IMR-90 (cell line): ENCODE data around the gene ABTB2. TPM values are rescaled to one million over a fixed set of nuclear protein-coding genes. Genes with fewer than 3 reads are reported as not detected.

Experiments used
- ATAC-seq: fragments of 200-7000 bp; cut with Tn5 transposase; 2 replicates; pipeline ENCODE4 v1.9.1; 2020; ENCODE audit warnings: low read depth, mild to moderate bottlenecking, moderate library complexity
- BruUV-seq: library from RNA; stranded (reverse); fragments of 400-500 nt; replicated peaks from 2 replicates; lab custom pipeline; 2021; lab: Mats Ljungman, UMichigan
- CTCF ChIA-PET: fragments of 300-600 bp; formaldehyde crosslinking; extraction: SDS; loops from one replicate; lab custom pipeline; 2021; ENCODE audit warnings: antibody characterized with exemption; lab: Yijun Ruan, JAX
- POLR2A ChIA-PET: fragments of 300-600 bp; sonication (Branson Sonifier 250); formaldehyde crosslinking; loops from one replicate; lab custom pipeline; 2022; ENCODE audit warnings: antibody characterized with exemption; ENCODE audit not compliant: unreplicated experiment; lab: Charles Lee
- DNase-seq: peaks from one replicate; pipeline ENCODE4 v3.0.0; 2013
- H2AFZ ChIP-seq: replicated peaks from 2 replicates; pipeline ENCODE3; 2013; ENCODE audit warnings: low read length, mild to moderate bottlenecking; ENCODE audit not compliant: poor library complexity
- H2AK5ac ChIP-seq: 2 replicates; pipeline ENCODE4 v1.6.1; 2013; ENCODE audit warnings: low read depth, low read length, inconsistent platforms
- H2AK9ac ChIP-seq: replicated peaks from 2 replicates; pipeline ENCODE3; 2013; ENCODE audit warnings: mild to moderate bottlenecking, low read depth, low read length, moderate library complexity; ENCODE audit not compliant: poor library complexity
- H2BK120ac ChIP-seq: 2 replicates; pipeline ENCODE4 v1.6.1; 2013; ENCODE audit warnings: low read depth, low read length, inconsistent platforms
- H2BK15ac ChIP-seq: 3 replicates; pipeline ENCODE4 v1.6.1; 2013; ENCODE audit warnings: low read depth, low read length, inconsistent platforms
- H2BK20ac ChIP-seq: 2 replicates; pipeline ENCODE4 v1.6.1; 2013; ENCODE audit warnings: low read depth, mild to moderate bottlenecking, inconsistent platforms, low read length, moderate library complexity
- H2BK5ac ChIP-seq: 2 replicates; pipeline ENCODE4 v1.6.1; 2013; ENCODE audit warnings: mild to moderate bottlenecking, low read depth, low read length, inconsistent platforms; ENCODE audit not compliant: poor library complexity, severe bottlenecking
- H3K14ac ChIP-seq: replicated peaks from 2 replicates; pipeline ENCODE4 v1.6.1; 2013; ENCODE audit warnings: low read depth, low read length, inconsistent platforms
- H3K18ac ChIP-seq: 2 replicates; pipeline ENCODE4 v1.6.1; 2013; ENCODE audit warnings: low read depth, low read length, control low read depth
- H3K23ac ChIP-seq: 2 replicates; pipeline ENCODE4 v1.6.1; 2013; ENCODE audit warnings: low read depth, low read length, inconsistent platforms
- H3K27ac ChIP-seq: 2 replicates; pipeline ENCODE4 v1.5.1; 2013; ENCODE audit warnings: mild to moderate bottlenecking, control low read depth, low read length; ENCODE audit not compliant: insufficient read depth
- H3K27me3 ChIP-seq: 2 replicates; pipeline ENCODE4 v1.6.1; 2013; ENCODE audit warnings: low read length; ENCODE audit not compliant: control insufficient read depth, insufficient read depth
- H3K36me3 ChIP-seq: 2 replicates; pipeline ENCODE4 v1.6.1; 2013; ENCODE audit warnings: low read length, mixed read lengths; ENCODE audit not compliant: control insufficient read depth, insufficient read depth
- H3K4ac ChIP-seq: 2 replicates; pipeline ENCODE4 v1.6.1; 2013; ENCODE audit warnings: low read depth, low read length, inconsistent platforms
- H3K4me1 ChIP-seq: 2 replicates; pipeline ENCODE4 v1.6.1; 2013; ENCODE audit warnings: low read length, mixed read lengths; ENCODE audit not compliant: control insufficient read depth, insufficient read depth
- H3K4me2 ChIP-seq: 2 replicates; pipeline ENCODE4 v1.6.1; 2013; ENCODE audit warnings: low read depth, mild to moderate bottlenecking, control low read depth, low read length, moderate library complexity
- H3K4me3 ChIP-seq: 2 replicates; pipeline ENCODE4 v1.5.1; 2013; ENCODE audit warnings: low read depth, mild to moderate bottlenecking, control low read depth, low read length, moderate library complexity; ENCODE audit not compliant: insufficient read depth
- H3K56ac ChIP-seq: 2 replicates; pipeline ENCODE4 v1.6.1; 2013; ENCODE audit warnings: low read length, inconsistent platforms; ENCODE audit not compliant: insufficient read depth; ENCODE audit errors: extremely low read depth
- H3K79me1 ChIP-seq, 2 experiments: 2 replicates each; pipeline ENCODE4 v1.6.1; 2013; ENCODE audit warnings: low read length in 2 of 2, inconsistent platforms in 1 of 2, low read depth in 1 of 2
- H3K9ac ChIP-seq: 2 replicates; pipeline ENCODE4 v1.6.1; 2013; ENCODE audit warnings: low read depth, low read length, control low read depth
- H3K9me1 ChIP-seq: 2 replicates; pipeline ENCODE4 v1.6.1; 2013; ENCODE audit warnings: low read length, inconsistent platforms; ENCODE audit not compliant: insufficient read depth
- H3K9me3 ChIP-seq: 2 replicates; pipeline ENCODE4 v1.6.1; 2013; ENCODE audit warnings: low read length; ENCODE audit not compliant: control insufficient read depth, insufficient read depth
- H4K20me1 ChIP-seq: 2 replicates; pipeline ENCODE4 v1.6.1; 2013; ENCODE audit warnings: low read length, inconsistent platforms; ENCODE audit not compliant: insufficient read depth
- H4K5ac ChIP-seq: 2 replicates; pipeline ENCODE4 v1.6.1; 2013; ENCODE audit warnings: mild to moderate bottlenecking, low read depth, low read length, control low read depth
- H4K8ac ChIP-seq, 2 experiments: 2 replicates each; pipeline ENCODE4 v1.6.1; 2013; ENCODE audit warnings: low read depth in 2 of 2, low read length in 2 of 2, control low read depth in 1 of 2, inconsistent platforms in 1 of 2
- H4K91ac ChIP-seq: 2 replicates; pipeline ENCODE4 v1.6.1; 2013; ENCODE audit warnings: low read depth, low read length, inconsistent platforms; ENCODE audit not compliant: insufficient read depth
- MAZ ChIP-seq: IDR thresholded peaks from 2 replicates; pipeline ENCODE4 v1.6.1; 2012; ENCODE audit warnings: low read depth, mild to moderate bottlenecking, low read length, improper control_type of control experiment, moderate library complexity, borderline replicate concordance
- POLR2A ChIP-seq: IDR thresholded peaks from 2 replicates; pipeline ENCODE4 v1.6.1; 2012; ENCODE audit warnings: mild to moderate bottlenecking, low read depth, low read length
- RFX5 ChIP-seq: IDR thresholded peaks from 2 replicates; pipeline ENCODE4 v1.8.0; 2012; ENCODE audit warnings: low read depth, mild to moderate bottlenecking, low read length, moderate library complexity
- SMC3 ChIP-seq: fragments of 150-350 bp; IDR thresholded peaks from 2 replicates; pipeline ENCODE4 v1.6.1; 2016; ENCODE audit warnings: low read depth, mild to moderate bottlenecking, antibody characterized with exemption, low read length, moderate library complexity
- WGBS, 2 experiments: methylation state at CpG; one replicate each; pipeline versions ENCODE4 v1.1.5 to v1.1.7; 2013; ENCODE audit warnings: missing lambda C conversion rate in 2 of 2; ENCODE audit not compliant: insufficient read length in 1 of 2; ENCODE audit errors: extremely low coverage in 2 of 2; 5-methylcytosine and 5-hydroxymethylcytosine counted together
- dilution Hi-C: fragments of 300-500 bp; cut with HindIII; formaldehyde crosslinking; loops from one replicate; pipeline ENCODE4 v1.14.3; 2018; ENCODE audit warnings: low sequenced_read_pairs; ENCODE audit not compliant: unreplicated experiment
- in situ Hi-C: fragments of 300-500 bp; cut with MboI; formaldehyde crosslinking; loops from 3 replicates; pipeline ENCODE4 v1.14.3; 2019; ENCODE audit warnings: low sequenced_read_pairs, inconsistent platforms, mixed read lengths
- intact Hi-C: fragments of 100-400 bp; cut with micrococcal nuclease; formaldehyde crosslinking; loops from 2 replicates; pipeline ENCODE4 v1.10.0; 2022
- polyA plus RNA-seq, 3 experiments: library from polyadenylated mRNA; depleted of rRNA; stranded (reverse); fragments of >200 nt; gene quantifications; 2 replicates each; pipeline ENCODE4 v1.2.3, GENCODE V29; 2012; ENCODE audit warnings: low replicate concordance in 1 of 3
- total RNA-seq: library from RNA; depleted of rRNA; stranded (reverse); fragments of >200 nt; gene quantifications from 2 replicates; pipeline ENCODE4 v1.2.3, GENCODE V29; 2012

The ABTB2 gene
- total and polyA plus RNA-seq, 2 of the 4 experiments (the other 2 are of a cell fraction), result 0.18 to 2.0 TPM

GRCh38 chr11:34296412-34296811 is 61.4 kb downstream of the ABTB2 start:
- ATAC-seq, result no peak
- Histone ChIP-seq H4K20me1 (no peaks in the 10 kb centered on the region), H2BK20ac (no peak overlapping the region), H3K4ac (no peak overlapping the region), H3K9me3 (no peaks in the 10 kb centered on the region), H2AK5ac (no peak overlapping the region), H3K27ac (no peak overlapping the region), H3K79me1 (no peaks in the 10 kb centered on the region), H3K23ac (no peak overlapping the region; the same call in 1 of the 2 replicates), H2BK15ac (no peak overlapping the region), H2AFZ (no peak overlapping the region), H2BK5ac (no peak overlapping the region), H3K4me2 (no peak overlapping the region), H4K8ac (no peak overlapping the region), H3K9me1 (no peaks in the 10 kb centered on the region), H3K27me3 (peaks cover 14% of the 10 kb centered on the region), H2AK9ac (no peak overlapping the region), H2BK120ac (no peak overlapping the region), H3K4me1 (no peaks in the 10 kb centered on the region), H4K91ac (no peak overlapping the region), H3K4me3 (no peak overlapping the region), H3K14ac (no peak overlapping the region), H3K56ac (no peak overlapping the region), H4K5ac (no peak overlapping the region), H3K9ac (no peak overlapping the region), H3K36me3 (no peaks in the 10 kb centered on the region), H3K18ac (no peak overlapping the region)
- CTCF ChIA-PET, result no interaction called here
- in situ Hi-C loops, result no loop called here
- no peak for TF ChIP-seq SMC3
- TF ChIP-seq POLR2A, result no peak
- no peak for TF ChIP-seq MAZ
- no peak for TF ChIP-seq RFX5
- WGBS, 2 experiments, result no CpG with 5 or more reads among the region's 1 CpG
- BruUV-seq, result no TSS peak
- intact Hi-C loops, result no loop called here
- no peak for DNase-seq
- dilution Hi-C loops, result no loop called here
- POLR2A ChIA-PET, result no interaction called here
